ENCODE data around the gene CDS2. TPM values are rescaled to one million over a fixed set of nuclear protein-coding genes. Genes with fewer than 3 reads are reported as not detected.

Gene CDS2
- polyA plus RNA-seq, 4 donors: 2.9 to 17.3 (median 9.1) TPM

- DNase-seq: no peak
- no peaks in the 10 kb centered on the region for H3K9me3 ChIP-seq (ENCODE audit: control insufficient read depth in 2 of 2, insufficient read depth in 1 of 2, low read depth in 1 of 2, low read length in 1 of 2)
- no peak for FAIRE-seq
- H3K4me3 ChIP-seq (ENCODE audit: low read depth in 1 of 3, low read length in 3 of 3): no peak overlapping the region
- no peaks in the 10 kb centered on the region for H3K4me1 ChIP-seq (ENCODE audit: control insufficient read depth in 3 of 3, insufficient read depth in 2 of 3, low read depth in 1 of 3, low read length in 2 of 3)
- H3K36me3 ChIP-seq (ENCODE audit: control insufficient read depth in 3 of 3, insufficient read depth in 2 of 3, low read depth in 1 of 3, low read length in 3 of 3): peaks cover under 1 to 51% (median 8%) of the 10 kb centered on the region in 3 donors
- H3K27me3 ChIP-seq (ENCODE audit: control insufficient read depth in 3 of 3, insufficient read depth in 3 of 3, low read length in 3 of 3): no peaks in the 10 kb centered on the region
- WGBS, 3 donors: 97 to 98% (median 97%) methylated on average over 2 of the region's 2 CpGs
- H3K27ac ChIP-seq (ENCODE audit: low read depth in 1 of 3, low read length in 2 of 3): no peak overlapping the region
These were observed 22.3 kb upstream of the CDS2 start for GRCh38 chr20:5104479-5104878.

- no peaks in the 10 kb centered on the region for H3K9me3 ChIP-seq (ENCODE audit: control insufficient read depth in 2 of 2, insufficient read depth in 1 of 2, low read depth in 1 of 2, low read length in 1 of 2)
- no peak for FAIRE-seq
- H3K36me3 ChIP-seq (ENCODE audit: control insufficient read depth in 3 of 3, insufficient read depth in 2 of 3, low read depth in 1 of 3, low read length in 3 of 3): peaks cover 0 to 41% (median 3%) of the 10 kb centered on the region in 3 donors
- no peak overlapping the region for H3K4me3 ChIP-seq (ENCODE audit: low read depth in 1 of 3, low read length in 3 of 3)
- 82 to 92% (median 91%) methylated on average over 5 of the region's 5 CpGs for WGBS, 3 donors
- peaks cover 0 to 13% (median 2%) of the 10 kb centered on the region in 3 donors for H3K4me1 ChIP-seq (ENCODE audit: control insufficient read depth in 3 of 3, insufficient read depth in 2 of 3, low read depth in 1 of 3, low read length in 2 of 3)
- no peaks in the 10 kb centered on the region for H3K27me3 ChIP-seq (ENCODE audit: control insufficient read depth in 3 of 3, insufficient read depth in 3 of 3, low read length in 3 of 3)
- no peak for DNase-seq
- no peak overlapping the region for H3K27ac ChIP-seq (ENCODE audit: low read depth in 1 of 3, low read length in 2 of 3)
These were observed 17.5 kb upstream of the CDS2 start for GRCh38 chr20:5109276-5109675.

- Histone ChIP-seq H3K4me1 (ENCODE audit: control insufficient read depth in 3 of 3, insufficient read depth in 2 of 3, low read depth in 1 of 3, low read length in 2 of 3) (peaks cover 3 to 17% (median 5%) of the 10 kb centered on the region in 3 donors), H3K27me3 (ENCODE audit: control insufficient read depth in 3 of 3, insufficient read depth in 3 of 3, low read length in 3 of 3) (no peaks in the 10 kb centered on the region), H3K9me3 (ENCODE audit: control insufficient read depth in 2 of 2, insufficient read depth in 1 of 2, low read depth in 1 of 2, low read length in 1 of 2) (no peaks in the 10 kb centered on the region), H3K27ac (ENCODE audit: low read depth in 1 of 3, low read length in 2 of 3) (peak overlapping the region; percentile 98 to 99 (median 98)), H3K4me3 (ENCODE audit: low read depth in 1 of 3, low read length in 3 of 3) (peak overlapping the region; percentile 45 to 74 (median 57)), H3K36me3 (ENCODE audit: control insufficient read depth in 3 of 3, insufficient read depth in 2 of 3, low read depth in 1 of 3, low read length in 3 of 3) (peaks cover 4 to 23% (median 5%) of the 10 kb centered on the region in 3 donors)
- WGBS, 3 donors: 7 to 28% (median 8%) methylated on average over 3 of the region's 3 CpGs
- FAIRE-seq (no peak), DNase-seq (no peak)
These were observed 13.2 kb upstream of the CDS2 start for GRCh38 chr20:5113615-5113986.

GRCh38 chr20:5114403-5114802, 12.4 kb upstream of the CDS2 start:
- H3K27me3 ChIP-seq (ENCODE audit: control insufficient read depth in 3 of 3, insufficient read depth in 3 of 3, low read length in 3 of 3): no peaks in the 10 kb centered on the region
- DNase-seq (no peak), FAIRE-seq (no peak)
- H3K36me3 ChIP-seq (ENCODE audit: control insufficient read depth in 3 of 3, insufficient read depth in 2 of 3, low read depth in 1 of 3, low read length in 3 of 3): peaks cover 4 to 23% (median 5%) of the 10 kb centered on the region in 3 donors
- H3K4me3 ChIP-seq (ENCODE audit: low read depth in 1 of 3, low read length in 3 of 3): no peak overlapping the region
- no peak overlapping the region for H3K27ac ChIP-seq (ENCODE audit: low read depth in 1 of 3, low read length in 2 of 3)
- peaks cover 3 to 21% (median 5%) of the 10 kb centered on the region in 3 donors for H3K4me1 ChIP-seq (ENCODE audit: control insufficient read depth in 3 of 3, insufficient read depth in 2 of 3, low read depth in 1 of 3, low read length in 2 of 3)
- H3K9me3 ChIP-seq (ENCODE audit: control insufficient read depth in 2 of 2, insufficient read depth in 1 of 2, low read depth in 1 of 2, low read length in 1 of 2): no peaks in the 10 kb centered on the region
- 20 to 57% (median 34%) methylated on average over 3 of the region's 3 CpGs for WGBS, 3 donors

GRCh38 chr20:5116875-5117274, 9.9 kb upstream of the CDS2 start:
- FAIRE-seq (no peak), DNase-seq (no peak)
- 34 to 60% (median 57%) methylated on average over 3 of the region's 3 CpGs for WGBS, 3 donors

GRCh38 chr20:5118220-5119142, 8.3 kb upstream of the CDS2 start:
- no peaks in the 10 kb centered on the region for H3K27me3 ChIP-seq (ENCODE audit: control insufficient read depth in 3 of 3, insufficient read depth in 3 of 3, low read length in 3 of 3)
- WGBS, 3 donors: 1 to 5% (median 2%) methylated on average over 23 of the region's 23 CpGs
- peak overlapping the region in 2 of 3 donors; percentile 19 to 97 for H3K27ac ChIP-seq (ENCODE audit: low read depth in 1 of 3, low read length in 2 of 3)
- no peak for FAIRE-seq
- peak overlapping the region; percentile 20 to 80 (median 64) for H3K4me3 ChIP-seq (ENCODE audit: low read depth in 1 of 3, low read length in 3 of 3)
- H3K36me3 ChIP-seq (ENCODE audit: control insufficient read depth in 3 of 3, insufficient read depth in 2 of 3, low read depth in 1 of 3, low read length in 3 of 3): peaks cover 4 to 11% (median 5%) of the 10 kb centered on the region in 3 donors
- H3K4me1 ChIP-seq (ENCODE audit: control insufficient read depth in 3 of 3, insufficient read depth in 2 of 3, low read depth in 1 of 3, low read length in 2 of 3): peaks cover 3 to 13% (median 3%) of the 10 kb centered on the region in 3 donors
- H3K9me3 ChIP-seq (ENCODE audit: control insufficient read depth in 2 of 2, insufficient read depth in 1 of 2, low read depth in 1 of 2, low read length in 1 of 2): no peaks in the 10 kb centered on the region
- DNase-seq: no peak

More at GRCh38 chr20:5116875-5117274, 9.9 kb upstream of the CDS2 start:
- peaks cover 4 to 11% (median 5%) of the 10 kb centered on the region in 3 donors for H3K36me3 ChIP-seq (ENCODE audit: control insufficient read depth in 3 of 3, insufficient read depth in 2 of 3, low read depth in 1 of 3, low read length in 3 of 3)
- H3K9me3 ChIP-seq (ENCODE audit: control insufficient read depth in 2 of 2, insufficient read depth in 1 of 2, low read depth in 1 of 2, low read length in 1 of 2): no peaks in the 10 kb centered on the region
- no peak overlapping the region for H3K4me3 ChIP-seq (ENCODE audit: low read depth in 1 of 3, low read length in 3 of 3)
- peaks cover 3 to 19% (median 4%) of the 10 kb centered on the region in 3 donors for H3K4me1 ChIP-seq (ENCODE audit: control insufficient read depth in 3 of 3, insufficient read depth in 2 of 3, low read depth in 1 of 3, low read length in 2 of 3)
- H3K27me3 ChIP-seq (ENCODE audit: control insufficient read depth in 3 of 3, insufficient read depth in 3 of 3, low read length in 3 of 3): no peaks in the 10 kb centered on the region
- H3K27ac ChIP-seq (ENCODE audit: low read depth in 1 of 3, low read length in 2 of 3): no peak overlapping the region

- no peak for FAIRE-seq
- H3K4me1 ChIP-seq (ENCODE audit: control insufficient read depth in 3 of 3, insufficient read depth in 2 of 3, low read depth in 1 of 3, low read length in 2 of 3): peaks cover 3 to 9% (median 3%) of the 10 kb centered on the region in 3 donors
- peak overlapping the region; percentile 19 to 97 (median 62) for H3K27ac ChIP-seq (ENCODE audit: low read depth in 1 of 3, low read length in 2 of 3)
- no peak for DNase-seq
- peak overlapping the region; percentile 3 to 80 (median 64) for H3K4me3 ChIP-seq (ENCODE audit: low read depth in 1 of 3, low read length in 3 of 3)
- peaks cover 4 to 11% (median 5%) of the 10 kb centered on the region in 3 donors for H3K36me3 ChIP-seq (ENCODE audit: control insufficient read depth in 3 of 3, insufficient read depth in 2 of 3, low read depth in 1 of 3, low read length in 3 of 3)
- 0 to 1% (median 0%) methylated on average over 21 of the region's 21 CpGs for whole genome bisulfite sequencing, 3 donors
- no peaks in the 10 kb centered on the region for H3K9me3 ChIP-seq (ENCODE audit: control insufficient read depth in 2 of 2, insufficient read depth in 1 of 2, low read depth in 1 of 2, low read length in 1 of 2)
- no peaks in the 10 kb centered on the region for H3K27me3 ChIP-seq (ENCODE audit: control insufficient read depth in 3 of 3, insufficient read depth in 3 of 3, low read length in 3 of 3)
These were observed 7.7 kb upstream of the CDS2 start for GRCh38 chr20:5119143-5119434.

- 0% methylated on average over 46 to 71 of the region's 71 CpGs for WGBS, 3 donors
- no peaks in the 10 kb centered on the region for H3K27me3 ChIP-seq (ENCODE audit: control insufficient read depth in 3 of 3, insufficient read depth in 3 of 3, low read length in 3 of 3)
- H3K4me3 ChIP-seq (ENCODE audit: low read depth in 1 of 3, low read length in 3 of 3): peak within 1 kb of the TSS; percentile 43 to 80 (median 64)
- FAIRE-seq: no peak
- peak within 1 kb of the TSS; percentile 62 to 97 (median 92) for H3K27ac ChIP-seq (ENCODE audit: low read depth in 1 of 3, low read length in 2 of 3)
- H3K36me3 ChIP-seq (ENCODE audit: control insufficient read depth in 3 of 3, insufficient read depth in 2 of 3, low read depth in 1 of 3, low read length in 3 of 3): peaks cover 4 to 11% (median 5%) of the 10 kb centered on the region in 3 donors
- H3K9me3 ChIP-seq (ENCODE audit: control insufficient read depth in 2 of 2, insufficient read depth in 1 of 2, low read depth in 1 of 2, low read length in 1 of 2): no peaks in the 10 kb centered on the region
- DNase-seq: peak; percentile 98 to 99
- peaks cover 3 to 9% (median 3%) of the 10 kb centered on the region in 3 donors for H3K4me1 ChIP-seq (ENCODE audit: control insufficient read depth in 3 of 3, insufficient read depth in 2 of 3, low read depth in 1 of 3, low read length in 2 of 3)
These were observed 7.2 kb upstream of the CDS2 start, which contains the start of gene PCNA for GRCh38 chr20:5119435-5120184. Gene PCNA, minus strand, starts transcription at chr20:5119958. Its CDS starts 160 bp downstream, at chr20:5119798.
